Measurements from ENCODE around the gene MYO5C. TPM values are rescaled to one million over a fixed set of nuclear protein-coding genes. Genes with fewer than 3 reads are reported as not detected.
A peak's percentile ranks its signal among the peaks of the same experiment; 100 is the strongest.

Gene MYO5C
- total RNA-seq, 1 donor, result 41.2 TPM

GRCh38 chr15:52154896-52155865, 140.4 kb downstream of the MYO5C start:
- peak in 1 of 3 donors; percentile 24 for DNase-seq (ENCODE audit: low read depth in 2 of 3, low spot score in 2 of 3)

DNA sequence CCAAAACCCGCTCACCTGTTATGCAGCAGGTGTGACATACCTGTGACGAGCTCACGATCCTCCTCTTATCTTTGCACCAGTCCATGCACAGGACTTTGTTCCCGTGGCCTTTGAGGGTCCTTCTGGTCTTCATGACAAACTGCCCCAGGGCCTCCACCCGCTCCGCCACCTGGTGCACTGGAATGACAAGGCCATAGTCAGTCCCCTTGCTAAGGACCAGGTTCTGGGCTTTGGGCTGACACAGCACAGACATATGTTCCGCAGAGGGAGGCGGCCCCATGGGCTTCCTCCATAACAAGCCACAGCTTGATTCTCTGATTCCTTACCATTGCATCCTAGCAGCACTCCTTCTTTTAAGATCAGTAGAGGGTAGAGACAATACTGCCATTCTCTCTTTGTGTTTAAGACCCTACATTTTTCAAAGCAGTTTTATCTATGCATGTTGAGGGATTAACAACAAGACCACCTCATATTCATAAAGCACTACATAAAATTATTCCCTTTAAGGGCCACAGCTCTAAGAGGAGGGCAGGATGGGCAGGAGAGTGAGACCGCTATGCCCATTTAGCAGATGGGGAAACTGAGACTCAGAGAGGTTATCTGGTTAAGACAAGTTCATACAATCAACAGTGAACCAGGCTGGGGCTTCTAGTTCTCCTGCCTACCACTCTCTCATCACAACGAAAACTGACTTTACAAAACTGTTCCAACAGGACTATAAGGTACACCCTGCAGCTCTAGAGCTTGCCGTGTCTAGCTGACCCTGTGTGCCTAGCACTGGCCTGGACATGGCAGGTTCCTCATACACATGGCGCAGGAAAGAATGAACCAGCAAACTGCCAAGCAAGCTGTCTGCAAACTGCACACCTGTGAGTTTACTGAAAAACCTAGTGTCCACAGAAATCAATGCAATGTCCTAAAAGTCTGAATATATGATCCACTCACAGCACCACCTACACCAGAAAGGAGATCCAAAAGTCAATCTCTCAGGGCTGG, 141.4 kb downstream of the MYO5C start:
- DNase-seq (ENCODE audit: low read depth in 2 of 3, low spot score in 2 of 3), result no peak

GRCh38 chr15:52151353-52151752, 144.3 kb downstream of the MYO5C start:
- DNase-seq (ENCODE audit: low read depth in 2 of 3, low spot score in 2 of 3), result no peak

DNA sequence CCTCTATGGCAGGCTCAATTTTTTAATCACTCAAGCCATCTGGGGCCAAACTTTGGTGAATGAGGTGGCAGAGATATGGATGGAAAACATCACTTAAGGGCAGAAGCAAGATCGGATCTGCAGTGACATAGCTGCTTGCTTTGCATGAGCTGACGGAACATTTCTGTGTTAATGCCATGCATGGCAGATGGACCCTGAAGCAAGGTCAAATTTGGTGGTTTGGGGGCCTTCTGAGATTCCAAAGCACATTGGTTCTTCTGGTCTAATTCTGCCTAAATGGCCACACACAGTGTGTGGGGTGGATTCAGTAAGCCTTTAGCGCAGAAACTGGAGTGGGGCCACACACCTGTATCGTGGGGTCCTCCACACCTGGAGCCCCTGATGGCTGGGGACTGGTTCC, 144.7 kb downstream of the MYO5C start:
- DNase-seq (ENCODE audit: low read depth in 2 of 3, low spot score in 2 of 3), result no peak

GRCh38 chr15:52150043-52150825, 145.4 kb downstream of the MYO5C start:
- no peak for DNase-seq (ENCODE audit: low read depth in 2 of 3, low spot score in 2 of 3)

- no peak for DNase-seq (ENCODE audit: low read depth in 2 of 3, low spot score in 2 of 3)
Observed at GRCh38 chr15:52148403-52148802, 147.2 kb downstream of the MYO5C start.

GRCh38 chr15:52146776-52147175, 148.8 kb downstream of the MYO5C start:
- DNase-seq (ENCODE audit: low read depth in 2 of 3, low spot score in 2 of 3), result no peak

DNA sequence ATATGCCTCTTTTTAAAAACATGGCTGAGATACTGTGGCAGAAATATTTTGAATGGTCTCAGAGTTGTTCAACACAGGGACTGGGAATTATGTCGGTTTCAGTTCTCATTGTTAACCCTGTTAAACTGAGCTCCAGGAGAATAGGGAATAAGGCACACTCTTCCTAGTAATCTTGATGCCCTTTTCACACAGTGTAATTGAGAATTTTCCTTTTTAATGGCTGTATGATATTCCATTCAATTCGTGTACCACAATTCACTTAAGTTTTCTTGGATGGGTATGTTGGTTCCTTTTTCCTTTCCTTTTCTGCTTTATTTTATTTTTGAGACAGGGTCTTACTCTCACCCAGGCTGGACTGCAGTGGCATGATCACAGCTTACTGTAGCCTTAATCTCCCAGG, 149.3 kb downstream of the MYO5C start:
- no peak for DNase-seq (ENCODE audit: low read depth in 2 of 3, low spot score in 2 of 3)

GRCh38 chr15:52144656-52145178, 150.9 kb downstream of the MYO5C start:
- no peak for DNase-seq (ENCODE audit: low read depth in 2 of 3, low spot score in 2 of 3)

GRCh38 chr15:52143873-52144272, 151.7 kb downstream of the MYO5C start:
- no peak for DNase-seq (ENCODE audit: low read depth in 2 of 3, low spot score in 2 of 3)

Small RNA genes within 50 kb of the gene (small RNA-seq; reads per million reads assigned to genes)
- gene MIR1266 (2.5 reads per million, percentile 74 among the genes with 10 or more reads in this experiment), gene RF00019 (not detected)

Other genes with a start within 250 kb of the MYO5C start
- 0.81 TPM for gene BCL2L10, start 183.0 kb downstream of the MYO5C start, total RNA-seq
- 25.3 TPM for gene GNB5, start 104.4 kb downstream of the MYO5C start, total RNA-seq
- gene MYO5A, start 233.1 kb upstream of the MYO5C start, total RNA-seq, result 17.5 TPM